SJCRH30 (cell line): ENCODE data around the gene CCL7. TPM values are rescaled to one million over a fixed set of nuclear protein-coding genes. Genes with fewer than 3 reads are reported as not detected.
A peak's percentile ranks its signal among the peaks of the same experiment; 100 is the strongest.

Experiments
- DNase-seq, 2 experiments: peaks; one replicate each; pipeline ENCODE4 v3.0.0-alpha.2; 2015 to 2020
- H3K27ac ChIP-seq: fragments of 250-450 bp; sonication (Bioruptor Pico); 2 replicates; pipeline ENCODE4 v1.5.1; 2020; ENCODE audit warnings: mild to moderate bottlenecking, moderate library complexity
- H3K27me3 ChIP-seq: fragments of 250-450 bp; sonication (Bioruptor Pico); 2 replicates; pipeline ENCODE4 v1.5.1; 2020; ENCODE audit warnings: mild to moderate bottlenecking, moderate library complexity
- H3K36me3 ChIP-seq: fragments of 250-450 bp; sonication (Bioruptor Pico); 2 replicates; pipeline ENCODE4 v1.5.1; 2020; ENCODE audit warnings: mild to moderate bottlenecking, moderate library complexity
- H3K4me1 ChIP-seq: fragments of 250-450 bp; sonication (Bioruptor Pico); 2 replicates; pipeline ENCODE4 v1.5.1; 2020; ENCODE audit warnings: mild to moderate bottlenecking, moderate library complexity
- H3K4me3 ChIP-seq: fragments of 250-450 bp; sonication (Bioruptor Pico); 2 replicates; pipeline ENCODE4 v1.5.1; 2020; ENCODE audit warnings: mild to moderate bottlenecking, moderate library complexity
- H3K9me3 ChIP-seq: fragments of 250-450 bp; sonication (Bioruptor Pico); replicated peaks from 2 replicates; pipeline ENCODE4 v1.5.1; 2020; ENCODE audit warnings: mild to moderate bottlenecking, moderate library complexity
- total RNA-seq: library from RNA; depleted of rRNA; stranded (reverse); fragments of >200 nt; shearing (Covaris generic); gene quantifications from 2 replicates; pipeline ENCODE4 v1.2.3, GENCODE V29; 2014

CCL7 gene
- total RNA-seq, 1 experiment from 2014 or later: not detected

DNA sequence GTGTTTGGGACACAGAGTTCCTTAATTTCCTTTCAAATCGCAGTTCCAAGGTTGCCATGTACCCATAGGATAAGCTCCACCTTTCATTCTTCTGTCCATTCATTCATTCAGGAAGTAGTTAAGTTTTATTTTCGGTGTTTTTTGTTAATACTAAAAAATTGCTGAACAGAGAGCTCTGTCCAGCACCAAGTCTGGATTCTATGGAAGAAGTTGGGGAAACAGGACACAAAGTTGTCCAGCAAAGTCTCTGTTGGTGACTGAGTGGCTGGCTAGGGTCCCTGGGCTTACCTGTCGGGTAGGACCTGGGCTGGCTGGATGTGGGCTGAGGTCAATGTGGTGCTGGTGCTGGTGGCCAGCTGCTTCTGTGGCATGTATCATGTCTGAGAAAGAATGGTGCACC is 32.6 kb upstream of the CCL7 start:
- DNase-seq: no peak
- H3K27ac ChIP-seq: no peak overlapping the region
- H3K9me3 ChIP-seq: no peaks in the 10 kb centered on the region
- H3K36me3 ChIP-seq: no peaks in the 10 kb centered on the region
- H3K27me3 ChIP-seq: no peaks in the 10 kb centered on the region
- H3K4me3 ChIP-seq: no peak overlapping the region
- H3K4me1 ChIP-seq: peaks cover 84% of the 10 kb centered on the region

DNA sequence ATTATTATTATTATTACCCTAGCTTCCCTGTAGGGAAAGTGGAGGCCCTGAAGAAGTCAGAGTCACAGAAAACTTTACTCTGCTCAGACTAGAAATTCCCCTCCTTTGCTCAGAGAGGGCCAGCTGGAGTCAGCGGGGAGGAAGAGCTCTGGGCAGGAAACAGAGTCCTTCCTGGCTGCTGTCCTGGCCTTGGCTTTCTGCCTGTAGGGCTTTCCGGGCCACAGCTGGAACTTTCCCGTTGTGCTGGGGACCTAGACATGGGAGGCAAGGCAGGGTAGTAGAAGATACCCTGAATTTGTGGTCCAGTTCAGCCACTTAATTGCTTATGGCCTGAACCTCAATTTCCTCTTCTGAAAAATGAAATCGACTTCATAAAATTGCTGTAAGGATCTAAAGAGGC is 29.0 kb upstream of the CCL7 start:
- no peak overlapping the region for H3K4me3 ChIP-seq
- H3K9me3 ChIP-seq: no peaks in the 10 kb centered on the region
- peak; percentile 61 to 77 for DNase-seq
- H3K36me3 ChIP-seq: no peaks in the 10 kb centered on the region
- H3K4me1 ChIP-seq: peaks cover 68% of the 10 kb centered on the region
- H3K27ac ChIP-seq: 0 out of 2 replicates have a peak overlapping the region, but pooled peaks have one; percentile 2
- no peaks in the 10 kb centered on the region for H3K27me3 ChIP-seq

DNA sequence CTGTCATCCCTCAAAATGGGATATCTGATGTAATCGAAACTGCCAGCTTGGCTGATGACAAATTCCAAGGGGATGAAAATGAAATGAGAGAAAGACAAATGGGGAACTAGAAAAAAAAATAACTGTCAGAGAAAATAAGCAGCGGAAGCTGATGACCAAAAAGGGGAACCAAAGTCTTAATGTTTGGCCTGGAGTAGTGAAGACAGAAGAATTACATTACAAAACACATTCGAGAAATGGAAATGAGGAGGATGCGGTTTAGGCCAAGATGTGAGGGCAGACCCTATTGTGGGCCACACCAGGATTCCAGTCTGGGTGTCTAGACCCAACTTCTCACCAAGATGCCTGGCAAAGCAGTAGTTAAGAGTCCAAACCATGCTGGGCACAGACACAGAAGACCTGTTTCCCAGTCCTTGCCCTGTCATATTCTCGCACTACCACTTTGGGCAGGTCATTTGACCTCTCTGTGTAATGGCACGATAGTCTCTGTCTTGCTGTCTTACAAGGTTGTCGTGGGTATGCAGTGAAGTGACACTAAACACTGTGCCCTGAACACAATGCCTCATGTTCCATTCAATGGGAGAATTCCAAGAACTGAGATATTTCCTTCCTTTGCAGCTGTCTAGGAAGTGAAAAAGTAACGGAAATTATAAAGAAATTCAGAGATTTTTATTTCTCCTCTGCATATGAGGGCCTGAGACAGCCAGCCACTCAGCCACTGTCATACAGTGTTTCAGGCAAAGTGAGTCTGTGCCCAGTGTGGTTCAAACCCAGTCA is 27.2 kb upstream of the CCL7 start:
- Histone ChIP-seq H3K36me3 (no peaks in the 10 kb centered on the region), H3K4me3 (no peak overlapping the region), H3K27ac (no peak overlapping the region), H3K27me3 (no peaks in the 10 kb centered on the region), H3K9me3 (no peaks in the 10 kb centered on the region), H3K4me1 (peaks cover 52% of the 10 kb centered on the region)
- DNase-seq: no peak

DNA sequence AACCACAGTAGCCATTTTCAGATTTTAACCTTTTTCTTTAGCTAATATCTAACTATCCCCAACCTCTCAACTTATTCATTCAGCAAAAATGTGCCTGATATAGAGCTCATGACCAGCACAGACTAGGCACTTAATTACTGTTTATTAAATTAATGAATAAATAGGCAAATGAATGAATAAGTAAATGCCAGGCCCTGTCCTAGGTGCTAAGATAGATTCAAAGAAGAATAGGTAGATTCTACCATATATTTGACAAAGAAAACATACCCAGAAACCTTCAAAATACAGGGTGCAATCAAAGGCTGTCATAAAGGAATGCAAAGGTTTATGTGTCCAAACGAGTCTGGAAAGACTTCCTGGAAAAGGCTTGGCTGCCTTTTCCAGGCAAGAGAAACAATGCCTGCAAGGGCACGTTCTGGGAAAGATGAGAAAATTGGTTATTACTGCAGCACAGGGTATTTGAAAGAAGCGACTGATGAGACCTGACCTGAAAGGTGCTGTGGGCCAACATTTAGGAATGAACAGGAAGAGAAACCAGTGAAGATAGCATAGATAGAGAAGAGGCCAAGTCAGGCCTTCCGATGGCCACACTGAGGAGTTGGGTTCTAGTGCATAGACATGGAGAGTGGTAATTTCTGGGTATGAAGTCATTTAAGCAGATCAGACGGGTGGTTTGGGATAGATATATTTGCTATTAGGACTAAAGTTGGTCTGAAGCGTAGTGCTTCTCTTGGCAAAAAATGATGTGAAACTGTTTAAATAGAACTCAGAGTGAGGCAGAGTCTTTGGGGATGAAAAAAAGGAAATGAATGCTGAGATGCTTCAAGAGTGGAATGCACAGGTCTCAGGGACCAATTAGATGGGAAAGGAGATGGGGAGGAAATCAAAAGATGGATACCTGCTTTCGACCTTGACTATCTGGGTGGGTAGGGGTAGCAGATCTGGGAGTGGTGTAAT is 26.4 kb upstream of the CCL7 start:
- no peak overlapping the region for H3K4me3 ChIP-seq
- H3K9me3 ChIP-seq: no peaks in the 10 kb centered on the region
- H3K4me1 ChIP-seq: peaks cover 43% of the 10 kb centered on the region
- no peak overlapping the region for H3K27ac ChIP-seq
- no peak for DNase-seq
- no peaks in the 10 kb centered on the region for H3K36me3 ChIP-seq
- H3K27me3 ChIP-seq: no peaks in the 10 kb centered on the region

DNA sequence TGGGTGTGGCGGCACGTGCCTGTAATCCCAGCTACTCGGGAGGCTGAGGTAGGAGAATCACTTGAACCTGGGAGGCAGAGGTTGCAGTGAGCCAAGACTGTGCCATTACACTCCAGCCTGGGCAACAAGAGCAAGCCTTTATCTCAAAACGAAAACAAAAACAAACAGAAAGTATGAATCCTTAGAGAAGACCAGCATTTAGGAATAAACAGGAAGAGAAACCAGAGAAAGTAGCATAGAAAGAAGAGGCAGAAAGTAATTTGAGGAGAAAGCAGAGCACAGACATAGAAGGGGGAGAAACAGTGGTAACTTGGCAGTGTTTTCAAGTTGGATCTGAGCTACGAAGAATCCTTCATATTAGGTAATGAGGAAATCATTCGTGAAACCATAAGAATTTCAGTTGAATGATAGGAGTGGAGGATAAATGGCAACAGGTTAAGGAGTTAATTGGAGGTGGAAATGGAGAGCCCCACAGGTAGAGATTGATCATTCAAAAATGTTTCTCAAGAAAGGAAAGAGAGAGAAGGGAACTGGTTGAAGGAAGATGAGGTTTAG is 24.6 kb upstream of the CCL7 start:
- Histone ChIP-seq H3K9me3 (no peaks in the 10 kb centered on the region), H3K27ac (no peak overlapping the region), H3K4me3 (no peak overlapping the region), H3K36me3 (no peaks in the 10 kb centered on the region), H3K4me1 (peaks cover 31% of the 10 kb centered on the region), H3K27me3 (no peaks in the 10 kb centered on the region)
- no peak for DNase-seq

DNA sequence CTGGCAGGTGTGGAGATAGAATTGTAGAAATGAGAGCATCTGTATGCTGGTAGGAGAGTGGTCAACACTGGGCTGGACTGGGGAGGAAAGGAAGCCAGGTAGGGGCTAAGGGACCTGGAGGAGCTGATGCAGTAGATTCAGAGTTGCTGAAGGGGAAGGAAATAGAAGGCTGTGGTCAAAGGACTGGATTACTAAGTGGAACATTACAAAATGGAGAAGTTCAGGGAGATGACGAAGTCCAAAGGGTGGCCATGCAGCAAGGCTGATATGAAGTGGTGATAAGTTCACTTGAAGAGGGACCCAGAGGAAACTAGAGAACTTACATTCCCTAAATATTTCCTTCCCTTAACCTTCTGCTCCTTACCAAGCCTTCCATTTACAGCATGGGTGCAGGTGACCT is 23.6 kb upstream of the CCL7 start:
- no peaks in the 10 kb centered on the region for H3K36me3 ChIP-seq
- H3K27ac ChIP-seq: no peak overlapping the region
- peaks cover 31% of the 10 kb centered on the region for H3K4me1 ChIP-seq

DNA sequence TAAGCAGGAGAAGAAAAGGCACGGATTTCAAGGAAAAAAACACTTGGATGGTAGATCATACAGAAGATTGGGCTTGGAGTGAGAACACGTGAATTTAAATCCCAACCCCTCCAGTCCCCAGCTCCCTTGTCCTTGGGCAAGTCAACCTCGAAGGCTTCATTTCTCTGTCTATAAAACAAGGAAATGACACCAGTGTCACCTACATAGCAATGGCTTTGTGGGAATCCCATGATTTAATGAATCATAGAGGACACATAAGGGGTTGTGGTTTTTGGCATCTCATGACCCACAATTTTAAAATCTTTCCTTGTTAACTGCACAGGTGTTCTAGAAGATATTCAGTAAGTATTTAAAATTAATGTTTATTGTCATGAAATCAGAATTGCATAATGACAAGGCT is 23.1 kb upstream of the CCL7 start:
- Histone ChIP-seq H3K9me3 (no peaks in the 10 kb centered on the region), H3K36me3 (no peaks in the 10 kb centered on the region), H3K4me1 (peaks cover 29% of the 10 kb centered on the region), H3K4me3 (no peak overlapping the region), H3K27me3 (no peaks in the 10 kb centered on the region), H3K27ac (no peak overlapping the region)
- no peak for DNase-seq

More for the DNA sequence above, 23.6 kb upstream of the CCL7 start:
- Histone ChIP-seq H3K27me3 (no peaks in the 10 kb centered on the region), H3K9me3 (no peaks in the 10 kb centered on the region), H3K4me3 (no peak overlapping the region)
- DNase-seq: no peak

DNA sequence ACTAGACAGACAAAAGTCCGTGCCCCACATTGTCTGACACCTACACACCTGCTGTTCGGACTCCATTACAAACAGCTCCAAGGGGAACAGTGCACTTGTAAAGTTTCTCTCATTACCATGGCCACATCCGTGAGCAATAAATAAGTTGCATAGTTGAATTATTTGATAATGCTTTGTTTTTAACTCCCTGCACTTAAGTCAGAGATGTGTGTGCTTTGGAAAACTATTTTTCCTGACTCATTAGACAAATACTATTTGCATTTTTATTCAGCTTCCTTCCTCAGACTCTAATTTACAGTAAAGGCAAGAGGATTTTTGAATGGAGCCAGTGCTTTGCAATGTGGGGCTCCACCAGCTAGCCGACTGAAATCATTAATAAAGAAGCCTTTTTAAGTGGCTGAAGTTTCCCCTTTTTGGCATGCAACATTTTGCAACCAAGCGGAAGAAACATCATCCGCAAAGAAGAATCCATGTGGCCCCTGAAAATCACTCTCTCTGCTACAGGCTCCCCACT is 21.5 kb upstream of the CCL7 start:
- Histone ChIP-seq H3K4me1 (peaks cover 26% of the 10 kb centered on the region), H3K36me3 (no peaks in the 10 kb centered on the region)
- no peak for DNase-seq

DNA sequence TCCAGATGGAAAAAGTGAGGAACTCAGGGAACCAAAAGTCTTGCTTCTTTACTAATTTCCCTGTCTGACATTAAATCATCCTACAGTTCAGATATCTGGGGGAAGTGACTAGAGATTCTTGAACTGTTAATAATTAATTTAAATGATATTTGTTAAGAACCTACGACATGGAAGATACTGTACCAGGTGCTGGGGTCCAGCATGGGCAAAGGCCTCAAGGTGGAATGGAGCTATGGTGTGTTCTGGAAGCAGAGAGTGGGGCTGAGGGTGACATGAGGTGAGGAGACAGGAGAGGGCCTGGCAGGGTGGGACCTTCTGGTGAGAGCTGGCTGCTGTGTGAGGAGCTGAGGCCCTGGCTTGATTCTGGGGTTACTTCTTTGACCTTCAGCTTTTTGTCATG is 21.0 kb upstream of the CCL7 start:
- Histone ChIP-seq H3K27ac (no peak overlapping the region), H3K9me3 (no peaks in the 10 kb centered on the region), H3K4me1 (peaks cover 29% of the 10 kb centered on the region), H3K27me3 (no peaks in the 10 kb centered on the region), H3K4me3 (no peak overlapping the region), H3K36me3 (no peaks in the 10 kb centered on the region)
- DNase-seq: no peak

More for the DNA sequence above, 21.5 kb upstream of the CCL7 start:
- Histone ChIP-seq H3K27ac (no peak overlapping the region), H3K9me3 (no peaks in the 10 kb centered on the region), H3K27me3 (no peaks in the 10 kb centered on the region), H3K4me3 (no peak overlapping the region)

DNA sequence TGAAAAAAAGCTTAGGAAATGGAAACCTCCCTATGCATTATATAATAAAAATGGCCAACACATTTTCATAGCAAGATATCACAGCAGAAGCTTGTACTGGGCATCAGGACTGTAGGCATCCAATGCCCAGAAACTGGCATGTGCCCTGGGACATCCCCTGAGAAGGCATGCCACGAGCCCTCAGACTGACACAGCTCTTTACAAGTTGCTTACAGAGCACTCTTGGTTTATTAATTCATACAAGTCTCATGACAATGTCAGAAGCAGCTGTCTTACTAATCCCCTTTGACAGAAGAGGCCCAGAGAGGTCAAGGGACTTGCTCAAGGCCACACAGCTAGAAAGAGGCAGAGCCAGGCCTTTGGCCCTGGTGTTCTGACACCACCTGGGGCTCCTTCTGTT is 20.5 kb upstream of the CCL7 start:
- H3K9me3 ChIP-seq: no peaks in the 10 kb centered on the region
- peaks cover 33% of the 10 kb centered on the region for H3K4me1 ChIP-seq
- H3K27ac ChIP-seq: no peak overlapping the region
- DNase-seq: no peak
- H3K27me3 ChIP-seq: no peaks in the 10 kb centered on the region
- H3K4me3 ChIP-seq: no peak overlapping the region
- H3K36me3 ChIP-seq: no peaks in the 10 kb centered on the region

DNA sequence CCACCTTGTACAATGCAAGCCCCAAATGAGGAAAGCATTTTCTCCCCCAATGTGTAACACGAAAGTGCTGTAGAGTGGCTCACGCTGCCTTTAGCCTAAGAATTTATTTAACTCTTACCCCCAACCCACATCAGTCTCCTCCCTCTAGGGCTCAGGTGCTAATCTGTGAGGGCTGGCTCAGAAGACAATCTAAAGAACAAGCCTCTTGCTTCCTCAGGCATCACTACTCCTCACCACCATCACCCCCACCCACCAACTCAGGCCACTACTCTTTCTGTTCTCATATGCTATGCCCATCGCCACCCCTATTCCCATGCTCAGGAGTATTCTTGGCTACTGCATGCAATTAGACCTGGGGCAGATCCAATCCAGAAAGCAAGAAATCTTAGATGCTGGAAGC is 18.8 kb upstream of the CCL7 start:
- H3K9me3 ChIP-seq: no peaks in the 10 kb centered on the region
- H3K36me3 ChIP-seq: no peaks in the 10 kb centered on the region
- H3K4me3 ChIP-seq: no peak overlapping the region
- no peak overlapping the region for H3K27ac ChIP-seq
- H3K27me3 ChIP-seq: no peaks in the 10 kb centered on the region
- H3K4me1 ChIP-seq: peaks cover 36% of the 10 kb centered on the region
- DNase-seq: no peak

DNA sequence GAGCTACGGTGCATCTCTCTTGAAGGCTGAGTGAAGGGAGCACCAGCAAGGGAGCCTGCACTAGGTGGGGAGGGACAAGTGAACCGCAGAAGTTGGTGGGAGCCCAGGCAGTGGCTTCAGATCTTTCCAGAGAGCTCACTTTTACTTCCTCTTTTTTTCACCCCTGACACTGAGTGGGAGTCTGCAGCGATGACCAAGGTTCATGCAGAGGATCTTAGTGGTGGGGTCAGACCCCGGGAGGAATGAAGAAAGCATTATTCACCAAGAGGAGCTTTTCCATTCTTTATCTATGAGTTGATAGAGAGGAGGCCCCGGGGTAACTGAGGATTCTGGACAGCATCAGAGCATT is 18.0 kb upstream of the CCL7 start:
- Histone ChIP-seq H3K27ac (no peak overlapping the region), H3K27me3 (no peaks in the 10 kb centered on the region), H3K4me1 (peaks cover 36% of the 10 kb centered on the region), H3K36me3 (no peaks in the 10 kb centered on the region), H3K4me3 (no peak overlapping the region), H3K9me3 (no peaks in the 10 kb centered on the region)
- no peak for DNase-seq

DNA sequence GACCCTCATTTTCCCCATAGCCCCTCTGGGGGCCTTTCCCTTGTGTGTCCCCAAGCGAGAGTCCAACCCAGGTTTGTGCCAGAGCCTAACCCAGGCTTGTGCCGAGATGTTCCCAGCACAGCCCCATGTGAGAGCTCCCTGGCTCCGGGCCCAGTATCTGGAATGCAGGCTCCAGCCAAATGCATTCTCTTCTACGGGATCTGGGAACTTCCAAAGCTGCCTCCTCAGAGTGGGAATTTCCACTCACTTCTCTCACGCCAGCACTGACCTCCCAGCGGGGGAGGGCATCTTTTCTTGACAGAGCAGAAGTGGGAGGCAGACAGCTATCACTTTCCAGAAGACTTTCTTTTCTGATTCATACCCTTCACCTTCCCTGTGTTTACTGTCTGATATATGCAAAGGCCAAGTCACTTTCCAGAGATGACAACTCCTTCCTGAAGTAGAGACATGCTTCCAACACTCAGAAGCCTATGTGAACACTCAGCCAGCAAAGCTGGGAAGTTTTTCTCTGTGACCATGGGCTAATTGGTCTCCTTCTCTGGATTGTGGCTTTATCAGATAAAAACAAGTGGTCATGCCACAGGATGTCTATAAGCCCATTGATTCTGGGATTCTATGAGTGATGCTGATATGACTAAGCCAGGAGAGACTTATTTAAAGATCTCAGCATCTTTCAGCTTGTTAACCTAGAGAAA is 17.4 kb upstream of the CCL7 start:
- no peaks in the 10 kb centered on the region for H3K9me3 ChIP-seq
- H3K27ac ChIP-seq: no peak overlapping the region
- DNase-seq: peak; percentile 58 to 61
- H3K4me1 ChIP-seq: peaks cover 36% of the 10 kb centered on the region
- H3K36me3 ChIP-seq: no peaks in the 10 kb centered on the region
- H3K27me3 ChIP-seq: no peaks in the 10 kb centered on the region
- H3K4me3 ChIP-seq: no peak overlapping the region

DNA sequence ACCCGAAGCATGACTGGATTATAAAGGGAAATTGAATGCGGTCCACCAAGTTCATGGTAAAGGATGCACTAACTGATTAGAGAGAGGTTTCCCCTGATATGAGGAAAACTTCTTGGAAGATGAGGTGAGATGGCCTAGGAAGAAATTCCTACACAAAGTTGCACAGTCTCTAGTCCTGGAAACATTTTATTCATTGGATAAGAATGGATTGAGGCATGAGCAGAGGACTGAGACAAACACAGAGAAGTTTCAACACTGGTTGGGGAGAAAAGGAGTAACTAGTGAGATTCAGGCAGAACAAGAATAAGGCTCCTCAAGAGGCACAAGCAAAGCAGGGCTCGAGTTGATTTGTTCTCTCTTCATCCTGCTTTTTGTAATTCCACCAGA is 16.9 kb upstream of the CCL7 start:
- no peak for DNase-seq
- Histone ChIP-seq H3K27ac (no peak overlapping the region), H3K36me3 (no peaks in the 10 kb centered on the region), H3K4me1 (peaks cover 36% of the 10 kb centered on the region), H3K9me3 (no peaks in the 10 kb centered on the region), H3K27me3 (no peaks in the 10 kb centered on the region), H3K4me3 (no peak overlapping the region)
